GM23338 (cell line): ENCODE measurements around the gene UGT1A7. TPM values are rescaled to one million over a fixed set of nuclear protein-coding genes. Genes with fewer than 3 reads are reported as not detected.
"Not testable (repeated sequence)": the region's sequence is repeated elsewhere in the genome, so short reads cannot be mapped to it uniquely, and the experiment has no call there.

Source experiments
- ATAC-seq: fragments of 200-7000 bp; cut with Tn5 transposase; 3 replicates; pipeline ENCODE4 v1.9.1; 2020
- DNase-seq: peaks from one replicate; pipeline ENCODE4 v3.0.0-alpha.2; 2015; ENCODE audit warnings: low spot score
- H2AFZ ChIP-seq: fragments of 200-600 bp; sonication (generic); 2 replicates; pipeline ENCODE4 v1.8.0; 2016; ENCODE audit warnings: antibody characterized with exemption, mild to moderate bottlenecking, moderate library complexity
- H3F3A ChIP-seq: fragments of 200-600 bp; sonication (generic); replicated peaks from 2 replicates; pipeline ENCODE4 v1.8.0; 2017; ENCODE audit warnings: antibody characterized with exemption, mixed run types, low read depth
- H3K27ac ChIP-seq: fragments of 200-600 bp; sonication (generic); 2 replicates; pipeline ENCODE4 v1.6.1; 2016; ENCODE audit warnings: low read depth
- H3K27me3 ChIP-seq: fragments of 200-600 bp; sonication (generic); 2 replicates; pipeline ENCODE4 v1.8.0; 2016; ENCODE audit warnings: mild to moderate bottlenecking, mixed run types, moderate library complexity; ENCODE audit not compliant: insufficient read depth
- H3K36me3 ChIP-seq: fragments of 200-600 bp; sonication (generic); 2 replicates; pipeline ENCODE4 v1.8.0; 2016; ENCODE audit warnings: mild to moderate bottlenecking; ENCODE audit not compliant: insufficient read depth
- H3K4me1 ChIP-seq: fragments of 200-600 bp; sonication (generic); 2 replicates; pipeline ENCODE4 v1.8.0; 2016; ENCODE audit warnings: mild to moderate bottlenecking, moderate library complexity; ENCODE audit not compliant: insufficient read depth
- H3K4me2 ChIP-seq: fragments of 200-600 bp; sonication (generic); 2 replicates; pipeline ENCODE4 v1.7.1; 2017; ENCODE audit warnings: mixed run types
- H3K4me3 ChIP-seq: fragments of 200-600 bp; sonication (generic); 2 replicates; pipeline ENCODE4 v1.6.1; 2016; ENCODE audit warnings: mixed run types
- H3K79me2 ChIP-seq: fragments of 200-600 bp; sonication (generic); replicated peaks from 2 replicates; pipeline ENCODE4 v1.8.0; 2017; ENCODE audit warnings: mild to moderate bottlenecking; ENCODE audit not compliant: insufficient read depth
- H3K9me2 ChIP-seq: fragments of 200-600 bp; sonication (generic); 2 replicates; pipeline ENCODE4 v1.8.0; 2017; ENCODE audit not compliant: insufficient read depth
- H4K20me1 ChIP-seq: fragments of 200-600 bp; sonication (generic); replicated peaks from 2 replicates; pipeline ENCODE4 v1.8.0; 2017; ENCODE audit warnings: mild to moderate bottlenecking; ENCODE audit not compliant: insufficient read depth
- H3K27ac Mint-ChIP-seq: 2 replicates; pipeline ENCODE4 v1.8.0; 2020; ENCODE audit warnings: inconsistent platforms, mild to moderate bottlenecking, moderate library complexity, mixed read lengths
- H3K27me3 Mint-ChIP-seq: 3 replicates; pipeline ENCODE4 v1.8.0; 2022; ENCODE audit warnings: low read depth, mild to moderate bottlenecking, moderate library complexity, mixed read lengths, inconsistent platforms; ENCODE audit not compliant: insufficient read depth, poor library complexity
- H3K36me3 Mint-ChIP-seq: 3 replicates; pipeline ENCODE4 v1.8.0; 2021; ENCODE audit warnings: low read depth, mild to moderate bottlenecking, inconsistent platforms, moderate library complexity, mixed read lengths
- H3K4me1 Mint-ChIP-seq: 3 replicates; pipeline ENCODE4 v1.8.0; 2020; ENCODE audit warnings: mild to moderate bottlenecking, inconsistent platforms, mixed read lengths
- H3K4me3 Mint-ChIP-seq: 3 replicates; pipeline ENCODE4 v1.8.0; 2021; ENCODE audit warnings: moderate library complexity, mild to moderate bottlenecking, inconsistent platforms, mixed read lengths
- H3K9me3 Mint-ChIP-seq: 3 replicates; pipeline ENCODE4 v1.8.0; 2020; ENCODE audit warnings: moderate library complexity, mild to moderate bottlenecking, inconsistent platforms, mixed read lengths
- CREB1 ChIP-seq: fragments of 250-450 bp; sonication (Bioruptor Pico); IDR thresholded peaks from 2 replicates; pipeline ENCODE4 v1.5.0; 2020; ENCODE audit warnings: low read depth, mild to moderate bottlenecking, moderate library complexity
- CTCF ChIP-seq, 2 experiments: fragments of 200-600 bp in 1 of 2; sonication (generic) in 1 of 2; conservative IDR thresholded peaks; 2 replicates each; pipeline versions ENCODE4 v1.5.1 to v1.6.1; 2016 to 2017; ENCODE audit warnings: antibody characterized with exemption in 2 of 2, low read depth in 2 of 2, mild to moderate bottlenecking in 2 of 2, moderate library complexity in 1 of 2
- ETS1 ChIP-seq: IDR thresholded peaks from 2 replicates; pipeline ENCODE4 v1.6.1; 2016; ENCODE audit warnings: antibody characterized with exemption
- EZH2 ChIP-seq: fragments of 200-600 bp; sonication (generic); IDR thresholded peaks from one replicate; pipeline ENCODE4 v1.8.0; 2017; ENCODE audit warnings: antibody characterized with exemption, mild to moderate bottlenecking, low read depth; ENCODE audit not compliant: unreplicated experiment
- EZH2phosphoT487 ChIP-seq: fragments of 200-600 bp; sonication (generic); IDR thresholded peaks from one replicate; pipeline ENCODE4 v1.8.1; 2018; ENCODE audit warnings: antibody characterized with exemption; ENCODE audit not compliant: unreplicated experiment
- JUNB ChIP-seq: IDR thresholded peaks from one replicate; pipeline ENCODE4 v1.6.1; 2016; ENCODE audit warnings: antibody characterized with exemption; ENCODE audit not compliant: unreplicated experiment
- POLR2AphosphoS5 ChIP-seq: IDR thresholded peaks from 2 replicates; pipeline ENCODE4 v1.6.1; 2016; ENCODE audit warnings: antibody characterized with exemption, low read depth
- REST ChIP-seq: IDR thresholded peaks from one replicate; pipeline ENCODE4 v1.6.1; 2018; ENCODE audit warnings: antibody characterized with exemption; ENCODE audit not compliant: unreplicated experiment
- STAT1 ChIP-seq: IDR thresholded peaks from one replicate; pipeline ENCODE4 v1.6.1; 2016; ENCODE audit warnings: antibody characterized with exemption; ENCODE audit not compliant: unreplicated experiment
- ZNF331 ChIP-seq: fragments of 250-450 bp; sonication (Bioruptor Pico); IDR thresholded peaks from 2 replicates; pipeline ENCODE4 v1.5.0; 2020; ENCODE audit warnings: low read depth, mild to moderate bottlenecking, moderate library complexity
- polyA plus RNA-seq: library from polyadenylated mRNA; unstranded; fragments of >200 nt; fragmentation: Nextera tagmentation; extraction: Ambion mirVana; gene quantifications from 2 replicates; pipeline ENCODE4 v1.2.1, GENCODE V29; 2016
- total RNA-seq: library from RNA; depleted of rRNA; stranded (reverse); fragments of >200 nt; shearing (Covaris generic); gene quantifications from 2 replicates; pipeline ENCODE4 v1.2.3, GENCODE V29; 2014

UGT1A7 gene
- total and polyA plus RNA-seq, 2 experiments from 2014 or later = not detected

- no peak for TF ChIP-seq CTCF (conservative IDR thresholded peaks at IDR 0.05; ENCODE audit: low read depth in 2 of 2)
Observed at GRCh38 chr2:233655043-233655442, 26.7 kb upstream of the UGT1A7 start (continued).

- not testable (repeated sequence) for H3K27me3 ChIP-seq, H3K9me3 Mint-ChIP-seq, H3K4me1 ChIP-seq, H3K79me2 ChIP-seq, H3K36me3 ChIP-seq, H3F3A ChIP-seq, H3K4me2 ChIP-seq, H3K36me3 Mint-ChIP-seq, H4K20me1 ChIP-seq, H2AFZ ChIP-seq, H3K4me3 ChIP-seq, H3K27me3 Mint-ChIP-seq, H3K27ac ChIP-seq, ATAC-seq, H3K4me3 Mint-ChIP-seq, H3K9me2 ChIP-seq, H3K27ac Mint-ChIP-seq, H3K4me1 Mint-ChIP-seq, DNase-seq
Observed at GRCh38 chr2:233655943-233656342, 25.8 kb upstream of the UGT1A7 start.

- Histone ChIP-seq H2AFZ (no peak overlapping the region), H4K20me1 (no peaks in the 10 kb centered on the region), H3K4me3 (no peak overlapping the region), H3K4me2 (no peak overlapping the region), H3K36me3 (no peaks in the 10 kb centered on the region), H3K9me2 (no peaks in the 10 kb centered on the region), H3K27me3 (no peaks in the 10 kb centered on the region), H3K79me2 (no peaks in the 10 kb centered on the region), H3F3A (no peaks in the 10 kb centered on the region), H3K27ac (no peak overlapping the region), H3K4me1 (no peaks in the 10 kb centered on the region)
- Mint-ChIP-seq H3K27me3 (no peaks in the 10 kb centered on the region), H3K4me3 (no peak overlapping the region), H3K36me3 (no peaks in the 10 kb centered on the region), H3K4me1 (no peaks in the 10 kb centered on the region), H3K9me3 (no peaks in the 10 kb centered on the region), H3K27ac (no peak overlapping the region; the same call in 1 of the 2 replicates)
- no peak for ATAC-seq
- DNase-seq = no peak
- TF ChIP-seq POLR2AphosphoS5 = no peak
- TF ChIP-seq REST = no peak
- TF ChIP-seq STAT1 = no peak
- no peak for TF ChIP-seq CTCF (conservative IDR thresholded peaks at IDR 0.05; ENCODE audit: low read depth in 2 of 2)
- no peak for TF ChIP-seq EZH2
- no peak for TF ChIP-seq CREB1 (CRISPR knock-in tag)
- no peak for TF ChIP-seq EZH2phosphoT487
- no peak for TF ChIP-seq ZNF331 (CRISPR knock-in tag)
- no peak for TF ChIP-seq ETS1
- TF ChIP-seq JUNB = no peak
Observed at GRCh38 chr2:233656443-233656842, 25.3 kb upstream of the UGT1A7 start.
